Erythroblast (primary cell): ENCODE results near the gene SLC43A2.

ENCODE experiments used
- DNase-seq, 2 experiments: peaks; one replicate each; lab custom pipeline; 2025; lab: John Stamatoyannopoulos, UW
- GATA1 ChIP-seq: IDR thresholded peaks from 2 replicates; pipeline ENCODE4 v1.6.1; 2011; ENCODE audit warnings: low read depth, mild to moderate bottlenecking, control low read depth, low read length, moderate library complexity
- POLR2A ChIP-seq: IDR thresholded peaks from 2 replicates; pipeline ENCODE4 v1.6.1; 2011; ENCODE audit warnings: mild to moderate bottlenecking, low read length

SLC43A2 gene

DNA sequence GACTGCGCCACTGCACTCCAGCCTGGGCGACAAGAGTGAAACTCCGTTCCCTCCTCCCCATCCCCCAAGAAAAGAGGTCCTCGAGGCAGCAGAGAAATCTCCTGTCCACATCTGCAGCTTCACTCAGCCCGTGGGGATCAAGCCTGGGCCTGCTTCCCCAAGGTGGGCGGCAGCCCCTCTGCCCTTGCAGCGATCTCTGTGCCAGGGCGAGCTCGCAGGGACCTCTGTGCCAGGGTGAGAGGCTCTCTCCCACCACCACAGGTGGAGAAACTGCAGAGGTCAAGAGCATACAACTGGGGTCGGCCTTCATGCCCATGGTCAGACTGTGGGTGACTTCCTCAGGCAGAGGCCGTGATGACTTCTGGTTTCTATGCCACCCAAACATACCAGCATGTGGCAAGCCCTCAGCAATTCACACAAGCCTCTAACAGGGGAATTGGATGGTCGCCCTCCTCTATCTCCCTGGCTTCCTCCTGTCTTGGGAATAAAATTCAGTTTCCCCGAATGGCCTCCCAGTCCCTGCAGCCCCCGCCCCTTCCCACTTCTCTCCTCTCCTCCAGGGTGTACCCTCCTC, 5.5 kb downstream of the SLC43A2 start:
- TF ChIP-seq POLR2A (no peak), GATA1 (no peak)
- no peak for DNase-seq

DNA sequence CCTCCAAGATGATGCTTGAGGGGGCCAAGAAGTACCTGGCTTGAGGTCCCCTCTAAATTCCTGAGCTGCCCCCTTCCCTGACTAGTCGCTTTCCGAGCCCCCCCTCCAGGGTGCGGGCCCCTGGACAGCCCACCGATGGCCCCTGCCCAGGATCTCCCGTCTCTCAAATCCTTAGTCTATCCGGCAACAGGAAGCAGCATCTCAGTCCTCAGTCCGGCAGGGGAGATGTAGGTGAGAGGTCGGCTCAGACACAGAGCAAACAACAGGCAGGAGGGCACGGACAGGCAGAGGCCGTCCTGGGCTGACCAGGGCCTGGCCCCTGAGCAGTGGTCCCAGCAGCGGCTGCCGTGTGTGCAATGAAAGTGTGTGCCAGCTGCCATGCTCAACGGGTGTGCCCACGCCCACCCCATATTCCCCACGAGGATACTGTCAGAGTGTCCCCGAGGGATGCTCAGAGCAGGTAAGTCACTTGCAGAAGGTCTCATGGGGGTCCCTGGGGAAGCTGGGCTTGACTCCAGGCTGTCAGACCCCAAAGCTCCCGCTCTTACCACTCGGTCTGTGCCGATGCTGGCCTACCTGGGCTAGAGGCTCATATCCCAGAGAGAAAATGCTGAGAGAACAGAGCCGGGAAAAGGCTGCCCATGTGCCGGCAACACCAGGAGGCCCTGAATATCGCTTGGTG, 7.2 kb downstream of the SLC43A2 start:
- TF ChIP-seq POLR2A = no peak
- TF ChIP-seq GATA1 = no peak
- DNase-seq = no peak

DNA sequence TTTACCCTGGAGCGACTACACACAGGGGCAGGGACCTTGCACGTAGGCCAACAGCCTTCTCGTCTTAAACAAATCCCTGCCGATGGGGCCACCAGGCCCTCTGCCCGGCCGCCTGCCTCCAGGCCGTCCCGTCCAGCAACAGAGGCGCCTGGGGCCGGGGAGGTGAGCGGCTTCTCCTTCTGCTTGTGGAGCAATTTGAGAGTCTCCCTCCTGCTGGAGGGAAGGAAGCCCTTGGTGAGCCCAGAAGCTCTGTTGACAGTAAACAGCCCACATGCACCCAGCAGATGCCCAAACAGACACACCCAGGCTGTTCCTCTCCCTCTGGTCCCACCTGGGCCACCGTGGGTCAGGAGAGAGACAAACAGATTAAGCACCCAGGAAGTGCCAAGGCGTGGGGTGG, 8.1 kb downstream of the SLC43A2 start:
- no peak for DNase-seq
- no peak for TF ChIP-seq POLR2A
- no peak for TF ChIP-seq GATA1

DNA sequence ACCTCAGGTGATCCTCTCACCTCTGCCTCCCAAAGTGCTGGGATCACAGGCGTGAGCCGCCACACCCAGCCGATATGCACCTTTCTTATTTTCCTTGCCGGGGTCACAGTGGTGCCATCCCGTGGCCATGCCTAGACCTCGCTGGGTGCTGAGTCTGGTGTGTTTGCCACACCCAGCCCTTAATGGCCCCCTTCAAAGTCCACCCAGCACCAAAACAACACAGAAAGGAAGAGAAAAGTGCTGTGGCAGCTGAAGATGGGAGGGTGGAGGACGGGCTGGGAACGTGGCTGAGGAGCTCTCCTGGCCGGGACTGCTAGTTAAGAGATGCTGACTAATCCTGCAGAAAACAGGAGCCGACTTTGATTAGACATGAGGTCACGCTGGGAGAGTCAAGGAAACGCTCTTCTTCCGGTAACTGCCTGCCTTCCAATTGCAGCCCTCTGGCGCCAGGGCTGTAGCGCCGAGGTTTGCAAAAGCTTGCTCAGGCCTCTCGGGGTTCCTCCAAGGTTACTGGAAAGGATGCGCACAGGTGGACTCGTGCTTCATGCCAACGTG, 10.9 kb downstream of the SLC43A2 start:
- peak in 1 of 2 experiments; percentile 61 for DNase-seq
- no peak for TF ChIP-seq POLR2A

DNA sequence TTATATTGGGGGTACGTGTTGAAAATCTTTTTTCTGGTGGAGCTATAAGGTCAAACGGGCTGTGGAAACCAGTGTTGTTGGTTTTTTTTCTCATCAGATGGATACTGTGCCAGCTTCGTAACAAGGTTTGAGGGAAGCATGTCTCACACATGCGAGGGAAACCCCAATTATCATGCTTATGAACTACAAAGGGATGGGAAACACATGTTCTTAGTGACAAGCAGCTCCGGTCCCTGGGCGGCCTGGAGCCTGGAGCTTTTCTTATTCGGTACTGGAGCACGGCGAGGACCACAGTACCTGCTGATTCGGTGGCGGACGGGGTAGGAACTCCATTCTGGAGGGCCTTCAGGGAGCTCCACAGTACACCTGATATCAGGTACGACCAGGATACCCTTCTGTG, 12.5 kb downstream of the SLC43A2 start:
- TF ChIP-seq POLR2A (no peak), GATA1 (no peak)
- DNase-seq = no peak

DNA sequence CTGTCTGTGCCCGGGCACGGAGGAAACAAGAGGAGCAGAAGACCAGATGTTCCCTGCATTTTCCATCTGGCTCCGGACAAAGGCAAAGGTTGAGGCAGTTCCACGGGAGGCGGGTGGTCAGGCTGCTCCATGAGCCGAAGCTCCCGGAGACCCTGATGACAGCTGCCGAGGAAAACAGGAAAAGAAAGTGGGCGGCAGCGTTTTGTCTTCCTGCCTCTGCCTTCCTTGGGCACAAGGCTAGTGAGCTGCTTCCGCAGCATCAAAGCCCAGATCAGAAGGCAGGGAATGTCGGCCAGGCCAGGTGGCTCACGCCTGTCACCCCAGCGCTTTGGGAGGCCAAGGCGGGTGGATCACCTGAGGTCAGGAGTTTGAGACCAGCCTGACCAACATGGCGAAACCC, 16.2 kb downstream of the SLC43A2 start:
- TF ChIP-seq POLR2A (no peak), GATA1 (no peak)

DNA sequence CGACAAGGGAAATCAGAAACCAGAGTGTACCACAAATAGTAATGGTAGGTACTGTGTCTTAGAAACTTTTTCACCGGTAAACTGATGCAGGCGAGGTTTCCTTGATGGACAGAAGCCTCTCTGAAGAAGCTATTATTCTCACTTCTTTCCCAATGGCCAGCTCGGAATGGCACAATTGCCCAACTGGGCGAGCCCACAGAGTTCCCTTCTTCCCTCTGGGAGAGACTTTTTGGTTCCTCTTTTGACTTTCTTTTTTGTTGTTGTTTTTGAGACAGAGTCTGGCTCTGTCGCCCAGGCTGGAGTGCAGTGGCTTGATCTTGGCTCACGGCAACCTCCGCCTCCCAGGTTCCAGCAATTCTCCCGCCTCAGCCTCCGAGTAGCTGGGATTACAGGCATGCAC, 16.9 kb downstream of the SLC43A2 start:
- TF ChIP-seq GATA1 (no peak), POLR2A (no peak)
- DNase-seq = no peak

More for the DNA sequence above, 16.2 kb downstream of the SLC43A2 start:
- DNase-seq = no peak

DNA sequence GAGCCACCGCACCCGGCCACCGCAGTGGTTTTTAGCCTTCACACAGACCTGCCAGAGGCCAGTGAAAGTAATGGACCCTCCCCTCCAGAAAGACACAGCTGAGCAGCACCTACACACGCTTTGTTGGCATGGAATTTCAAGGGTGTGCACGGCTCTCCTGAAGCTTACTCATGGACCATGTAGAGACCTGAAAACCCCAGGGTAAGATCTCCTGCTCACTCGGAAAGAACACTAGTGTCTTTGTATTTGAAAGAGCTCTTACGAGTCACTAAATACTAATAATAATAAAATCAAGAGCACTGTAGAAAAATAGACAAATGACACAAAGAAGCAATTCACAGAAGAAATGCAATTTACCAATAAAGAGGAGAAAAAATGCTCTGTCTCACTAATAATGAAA, 20.0 kb downstream of the SLC43A2 start:
- no peak for DNase-seq
- TF ChIP-seq POLR2A = no peak
- no peak for TF ChIP-seq GATA1

DNA sequence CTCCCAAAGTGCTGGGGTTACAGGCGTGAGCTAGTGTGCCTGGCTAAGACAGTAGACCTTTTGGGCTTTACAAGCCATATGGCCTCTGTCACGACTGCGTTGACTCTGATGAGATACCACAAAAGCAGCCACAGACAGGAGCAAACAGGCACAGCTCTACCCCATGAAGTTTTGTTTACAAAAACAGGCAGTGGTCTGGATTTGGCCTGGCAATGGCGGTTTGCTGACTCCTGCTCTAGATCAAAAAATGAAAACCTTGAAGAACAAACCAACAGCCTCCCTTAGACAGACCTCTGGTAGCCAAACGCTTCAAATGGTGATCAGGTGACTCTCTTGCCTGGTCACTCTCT, 20.7 kb downstream of the SLC43A2 start:
- TF ChIP-seq POLR2A (no peak), GATA1 (no peak)
- DNase-seq = no peak

DNA sequence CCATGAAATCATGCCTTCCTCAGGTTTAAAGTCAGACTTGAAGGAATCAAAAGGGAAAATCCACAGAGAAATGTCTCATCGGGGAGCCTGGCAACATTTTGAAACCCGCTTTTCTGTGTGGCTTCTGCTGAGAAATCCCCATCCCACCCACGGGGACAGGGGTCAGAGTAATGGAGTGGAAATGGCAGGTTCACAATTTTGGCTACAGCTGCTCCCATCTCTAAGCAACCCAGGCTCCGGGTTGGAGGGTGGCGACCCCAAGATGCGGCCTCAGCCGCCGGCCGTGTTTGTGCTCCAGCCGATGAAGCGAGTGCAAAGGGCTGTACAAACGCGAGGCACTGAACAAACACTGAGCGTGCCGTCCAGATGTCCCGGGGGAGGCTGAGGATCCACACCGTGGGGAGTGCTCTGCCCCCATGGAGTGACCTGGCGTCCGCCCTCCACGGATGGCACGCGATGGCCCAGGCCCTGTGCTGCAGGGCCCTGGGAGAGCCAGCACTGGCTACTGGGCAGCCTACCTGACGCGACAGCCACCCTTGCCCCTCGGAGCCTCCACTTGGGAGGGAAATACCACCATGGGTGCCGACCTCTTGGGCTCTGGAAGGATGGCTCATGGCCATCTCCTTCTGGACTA, 22.2 kb downstream of the SLC43A2 start:
- DNase-seq = no peak
- TF ChIP-seq GATA1 (no peak), POLR2A (no peak)

DNA sequence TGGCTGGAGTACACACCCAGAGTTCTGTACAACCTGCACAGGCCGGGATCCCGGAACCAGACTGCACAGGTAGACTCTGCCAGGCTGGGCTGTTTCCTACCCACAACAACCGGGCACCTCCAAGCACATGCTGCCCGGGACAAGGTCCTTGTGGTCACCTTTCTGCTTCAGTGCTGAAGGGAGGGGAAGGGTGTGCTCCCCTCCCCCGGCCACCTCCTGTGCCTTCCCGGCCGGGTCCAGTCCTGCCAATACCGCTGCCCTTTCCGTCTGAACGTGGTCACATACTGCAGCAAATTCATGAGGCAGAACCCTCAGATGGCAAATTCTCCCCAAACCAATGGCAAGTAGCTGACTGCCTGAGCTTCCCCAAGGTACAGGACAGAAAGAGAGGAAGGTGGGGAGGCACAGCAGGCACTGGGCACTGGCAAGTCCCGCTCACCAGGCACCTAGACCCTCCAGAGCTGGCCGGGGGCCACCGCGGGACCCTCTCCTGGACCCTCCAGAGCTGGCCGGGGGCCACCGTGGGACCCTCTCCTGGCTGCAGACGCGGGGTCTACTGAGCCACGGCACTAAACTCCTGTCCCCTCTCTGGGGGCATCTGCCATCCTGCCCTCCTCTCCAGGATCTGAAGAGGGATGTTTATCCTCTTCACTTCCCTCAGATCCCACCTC, 22.8 kb downstream of the SLC43A2 start:
- DNase-seq = no peak
- TF ChIP-seq POLR2A (no peak), GATA1 (no peak)

DNA sequence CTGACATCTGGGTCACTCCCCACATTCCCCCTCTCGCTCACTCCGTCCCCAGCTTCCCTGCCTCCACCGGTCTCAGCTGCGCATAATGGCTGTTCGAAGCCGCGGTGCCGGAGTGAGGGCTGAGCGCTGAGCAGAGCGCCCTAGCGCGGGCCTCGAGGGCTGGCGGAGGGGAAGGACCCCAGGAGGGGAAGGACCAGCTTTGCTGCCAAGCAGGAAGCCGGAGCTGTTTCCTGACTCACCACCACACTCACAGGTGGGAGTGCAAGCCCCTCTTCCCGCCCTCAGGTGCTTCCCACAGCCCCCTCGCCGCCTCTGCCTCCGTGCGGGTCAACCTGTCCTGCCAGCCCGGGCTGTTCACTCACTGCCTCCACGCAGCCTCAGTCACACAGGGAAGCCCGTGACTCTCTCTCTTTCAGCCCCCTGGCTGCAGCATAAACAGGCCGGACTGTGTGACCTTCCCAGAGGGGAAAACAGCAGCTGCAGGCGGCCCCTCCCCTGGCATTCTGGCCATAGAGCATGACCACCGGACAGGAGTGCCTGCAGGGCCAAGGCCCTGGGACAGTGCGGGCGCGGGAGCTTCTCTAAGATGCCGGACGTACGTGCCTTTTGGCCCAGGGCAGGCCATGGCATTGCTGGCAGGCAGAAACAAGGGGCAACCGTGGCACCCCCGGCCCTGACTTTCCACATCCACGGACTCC, 23.7 kb downstream of the SLC43A2 start:
- TF ChIP-seq POLR2A (no peak), GATA1 (no peak)
- no peak for DNase-seq

DNA sequence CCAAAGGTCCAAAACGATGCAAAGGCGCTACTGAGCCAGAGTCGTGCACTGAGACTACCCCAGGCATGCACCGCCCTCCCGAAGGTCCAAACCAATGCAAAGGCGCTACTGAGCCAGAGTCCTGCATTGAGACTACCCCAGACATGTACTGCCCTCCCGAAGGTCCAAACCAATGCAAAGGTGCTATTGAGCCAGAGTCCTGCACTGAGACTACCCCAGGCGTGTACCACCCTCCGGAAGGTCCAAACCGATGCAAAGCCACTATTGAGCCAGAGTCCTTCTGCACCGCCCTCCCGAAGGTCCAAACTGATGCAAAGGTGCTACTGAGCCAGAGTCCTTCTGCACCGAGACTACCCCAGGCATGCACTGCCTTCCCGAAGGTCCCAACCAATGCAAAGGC, 27.1 kb downstream of the SLC43A2 start:
- no peak for DNase-seq
- TF ChIP-seq GATA1 (no peak), POLR2A (no peak)

DNA sequence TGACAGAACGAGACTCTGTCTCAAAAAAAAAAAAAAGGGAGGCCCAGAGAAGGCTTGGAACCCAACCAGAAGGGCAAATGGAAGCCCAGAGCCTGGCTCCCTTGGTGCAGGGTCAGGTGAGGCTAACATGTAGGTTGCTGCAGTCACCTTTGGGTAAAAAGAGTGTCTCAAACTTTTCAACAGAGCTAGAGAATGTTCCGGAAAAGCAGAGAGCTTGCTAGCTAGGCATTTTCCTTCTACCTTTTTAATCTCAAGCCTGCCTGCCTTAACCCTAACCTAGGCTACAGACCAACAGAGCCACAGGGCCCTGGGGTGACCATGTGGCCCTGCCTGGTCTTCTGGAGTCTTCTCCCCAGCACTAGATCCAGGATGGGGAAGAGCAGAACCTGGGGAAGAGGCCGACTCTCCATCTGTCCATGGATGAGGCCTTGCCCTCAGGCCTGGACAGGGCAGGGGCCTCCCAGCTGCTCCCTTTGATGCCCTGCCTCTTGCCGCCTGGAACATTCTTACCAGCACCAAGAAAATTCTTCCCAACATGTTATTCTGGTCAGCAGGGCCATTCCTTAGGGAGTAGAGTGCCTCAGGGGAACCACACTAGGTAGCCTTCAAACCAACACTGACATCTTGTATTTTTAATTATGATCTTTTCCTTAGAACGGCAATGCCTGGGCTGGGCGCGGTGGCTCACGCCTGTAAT, 30.1 kb downstream of the SLC43A2 start:
- TF ChIP-seq POLR2A (no peak), GATA1 (no peak)
- DNase-seq = no peak
